ENCODE measurements around the gene DCUN1D2. TPM values are rescaled to one million over a fixed set of nuclear protein-coding genes. Genes with fewer than 3 reads are reported as not detected.

Gene DCUN1D2
- total RNA-seq, 1 experiment from 2014 or later: 11.6 TPM

- no peak overlapping the region for H3K27ac ChIP-seq (ENCODE audit: low read length)
- H3K27me3 ChIP-seq (ENCODE audit: low read length): no peaks in the 10 kb centered on the region
- intact Hi-C loops (cut with micrococcal nuclease): no loop called here
- no peaks in the 10 kb centered on the region for H3K9me2 ChIP-seq (replicated peaks; ENCODE audit: low read length)
- H3K79me2 ChIP-seq (ENCODE audit: low read length): no peaks in the 10 kb centered on the region
- TF ChIP-seq EZH2 (IDR thresholded peaks at IDR 0.05; ENCODE audit: low read length, unreplicated experiment): no peak
- no peak overlapping the region for H3K4me3 ChIP-seq (ENCODE audit: low read length)
- CTCF ChIA-PET: no interaction called here
- H4K20me1 ChIP-seq (ENCODE audit: low read length): no peaks in the 10 kb centered on the region
- POLR2A ChIA-PET (ENCODE audit: unreplicated experiment): no interaction called here
- no peaks in the 10 kb centered on the region for H3K4me1 ChIP-seq (ENCODE audit: insufficient read depth, low read length)
- H3F3A ChIP-seq (ENCODE audit: low read length, unreplicated experiment): no peaks in the 10 kb centered on the region
- H3K36me3 ChIP-seq (ENCODE audit: low read depth, low read length): no peaks in the 10 kb centered on the region
- DNase-seq (no peak), ATAC-seq (no peak)
- no peak overlapping the region for H3K4me2 ChIP-seq (ENCODE audit: low read length)
- H3K9me3 ChIP-seq (ENCODE audit: low read length): no peaks in the 10 kb centered on the region
- H3K9ac ChIP-seq (ENCODE audit: low read length): no peak overlapping the region
- no TSS peak for BruUV-seq (replicated peaks)
- H2AFZ ChIP-seq (ENCODE audit: low read length): no peak overlapping the region
Measured at GRCh38 chr13:113469582-113469981, 20.9 kb downstream of the DCUN1D2 start.

GRCh38 chr13:113468472-113469201 is 21.9 kb downstream of the DCUN1D2 start:
- no peak overlapping the region for H3K27ac ChIP-seq (ENCODE audit: low read length)
- no TSS peak for BruUV-seq (replicated peaks)
- ATAC-seq (no peak), DNase-seq (no peak)
- no peaks in the 10 kb centered on the region for H3F3A ChIP-seq (ENCODE audit: low read length, unreplicated experiment)
- no peaks in the 10 kb centered on the region for H3K9me3 ChIP-seq (ENCODE audit: low read length)
- H3K27me3 ChIP-seq (ENCODE audit: low read length): no peaks in the 10 kb centered on the region
- H4K20me1 ChIP-seq (ENCODE audit: low read length): no peaks in the 10 kb centered on the region
- H3K36me3 ChIP-seq (ENCODE audit: low read depth, low read length): no peaks in the 10 kb centered on the region
- no peak overlapping the region for H3K4me3 ChIP-seq (ENCODE audit: low read length)
- ChIA-PET POLR2A (ENCODE audit: unreplicated experiment) (no interaction called here), CTCF (no interaction called here)
- H3K4me1 ChIP-seq (ENCODE audit: insufficient read depth, low read length): no peaks in the 10 kb centered on the region
- TF ChIP-seq CTCF (conservative IDR thresholded peaks at IDR 0.05; ENCODE audit: low read depth, low read length) (no peak), EZH2phosphoT487 (IDR thresholded peaks at IDR 0.05; ENCODE audit: borderline replicate concordance, low read length) (no peak), EZH2 (IDR thresholded peaks at IDR 0.05; ENCODE audit: low read length, unreplicated experiment) (no peak)
- H2AFZ ChIP-seq (ENCODE audit: low read length): no peak overlapping the region
- no peak overlapping the region for H3K9ac ChIP-seq (ENCODE audit: low read length)
- no peak overlapping the region for H3K4me2 ChIP-seq (ENCODE audit: low read length)
- no peaks in the 10 kb centered on the region for H3K79me2 ChIP-seq (ENCODE audit: low read length)
- intact Hi-C loops (cut with micrococcal nuclease): no loop called here
- no peaks in the 10 kb centered on the region for H3K9me2 ChIP-seq (replicated peaks; ENCODE audit: low read length)

GRCh38 chr13:113468029-113468428 is 22.5 kb downstream of the DCUN1D2 start:
- CTCF ChIA-PET: no interaction called here
- H3K36me3 ChIP-seq (ENCODE audit: low read depth, low read length): no peaks in the 10 kb centered on the region

More at GRCh38 chr13:113468029-113468428, 22.5 kb downstream of the DCUN1D2 start:
- POLR2A ChIA-PET (ENCODE audit: unreplicated experiment): no interaction called here
- Histone ChIP-seq H3K9ac (ENCODE audit: low read length) (no peak overlapping the region), H3K4me1 (ENCODE audit: insufficient read depth, low read length) (no peaks in the 10 kb centered on the region), H3K9me2 (replicated peaks; ENCODE audit: low read length) (no peaks in the 10 kb centered on the region), H3K79me2 (ENCODE audit: low read length) (no peaks in the 10 kb centered on the region), H2AFZ (ENCODE audit: low read length) (no peak overlapping the region), H3K27me3 (ENCODE audit: low read length) (no peaks in the 10 kb centered on the region), H3K9me3 (ENCODE audit: low read length) (no peaks in the 10 kb centered on the region), H4K20me1 (ENCODE audit: low read length) (no peaks in the 10 kb centered on the region), H3K4me2 (ENCODE audit: low read length) (no peak overlapping the region), H3K4me3 (ENCODE audit: low read length) (no peak overlapping the region), H3K27ac (ENCODE audit: low read length) (no peak overlapping the region), H3F3A (ENCODE audit: low read length, unreplicated experiment) (no peaks in the 10 kb centered on the region)
- DNase-seq (no peak), ATAC-seq (no peak)
- TF ChIP-seq EZH2phosphoT487 (IDR thresholded peaks at IDR 0.05; ENCODE audit: borderline replicate concordance, low read length): no peak
- no TSS peak for BruUV-seq (replicated peaks)
- intact Hi-C loops (cut with micrococcal nuclease): no loop called here

Measured in PC-3 (cell line).